Measurements from ENCODE around the gene TUBA4A. TPM values are rescaled to one million over a fixed set of nuclear protein-coding genes. Genes with fewer than 3 reads are reported as not detected.

Gene TUBA4A
- total and polyA plus RNA-seq, 9 of the 15 experiments (the other 6 are each of a cell fraction or from before 2014, with no cell fraction given) = 25.1 to 174 (median 42.4) TPM

DNA sequence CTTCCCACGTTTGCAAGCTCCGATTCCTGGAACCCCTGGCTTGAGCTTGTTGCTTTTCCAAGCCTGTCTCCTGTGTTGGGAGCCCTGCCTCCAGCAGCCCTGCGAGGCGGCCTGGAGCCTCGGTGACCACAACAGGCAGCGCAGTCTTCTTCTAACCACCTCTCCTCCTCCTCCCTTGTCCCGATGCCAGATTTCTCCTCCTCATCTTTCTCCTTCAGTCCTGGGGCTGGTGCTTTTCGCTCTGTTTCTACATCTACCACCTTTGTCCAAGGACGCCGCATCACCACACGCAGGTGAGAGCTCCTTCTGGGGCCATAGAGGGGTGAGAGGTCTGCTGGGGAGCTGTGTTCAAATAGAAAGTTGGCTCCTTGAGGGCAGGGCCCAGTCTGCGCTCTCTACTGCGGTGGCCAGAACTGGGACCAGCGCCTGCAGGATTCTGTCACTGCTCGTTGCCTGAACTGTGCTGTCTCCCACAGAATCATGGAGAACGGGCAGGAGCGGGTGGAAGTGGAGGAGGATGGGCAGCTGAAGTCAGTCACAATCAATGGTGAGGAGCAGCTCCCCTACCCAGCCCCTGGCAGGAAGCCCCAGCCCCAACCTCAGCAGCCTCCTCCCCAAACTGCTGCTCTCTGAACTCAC lies 29.3 kb upstream of the TUBA4A start:
- ATAC-seq = no peak
- Histone ChIP-seq H2AFZ (ENCODE audit: low read depth, low read length) (peak overlapping the region; percentile 19; the same call in 1 of the 2 replicates), H3K4me2 (ENCODE audit: insufficient read depth, low read length) (no peak overlapping the region), H3K9me1 (ENCODE audit: control insufficient read depth, insufficient read depth, low read length) (peaks cover 5% of the 10 kb centered on the region), H3K9me3 (replicated peaks; ENCODE audit: control insufficient read depth, insufficient read depth, low read depth, low read length) (no peaks in the 10 kb centered on the region), H3K36me3 (ENCODE audit: control insufficient read depth, insufficient read depth, low read length) (no peaks in the 10 kb centered on the region), H3K27ac (ENCODE audit: extremely low read depth, low read depth, low read length) (no peak overlapping the region; the same call in 2 of the 3 replicates), H3K4me3 (no peak overlapping the region), H3K9ac (ENCODE audit: insufficient read depth in 1 of 2, low read depth in 2 of 2, low read length in 2 of 2) (peak overlapping the region in 1 of 2 experiments; percentile 42; a peak in 1 of 4 replicates), H3K79me2 (ENCODE audit: control insufficient read depth, insufficient read depth, low read length) (no peaks in the 10 kb centered on the region), H4K20me1 (replicated peaks; ENCODE audit: control insufficient read depth, insufficient read depth, low read length) (no peaks in the 10 kb centered on the region), H3K27me3 (ENCODE audit: control insufficient read depth in 2 of 2, insufficient read depth in 2 of 2, low read length in 2 of 2) (no peaks in the 10 kb centered on the region), H3K4me1 (replicated peaks in 1 of 2; ENCODE audit: control insufficient read depth in 2 of 2, insufficient read depth in 2 of 2, low read length in 2 of 2) (peaks cover 55 to 83% of the 10 kb centered on the region in 2 experiments)
- in situ Hi-C loops (cut with MboI) = no loop called here
- WGBS (ENCODE audit: insufficient coverage, low coverage, missing lambda C conversion rate) = 77% methylated on average over 10 of the region's 17 CpGs
- FAIRE-seq = no peak
- intact Hi-C loops (cut with micrococcal nuclease) = no loop called here
- ChIA-PET POLR2A (interaction anchor here (0.6 to 1.5 kb wide), 3 partner anchors 12 to 53 kb away, joined by 3 to 5 read pairs (median 3); partner anchors contain the start of gene ANKZF1), CTCF (ENCODE audit: low intra/inter-chr PET ratio) (no interaction called here)
- no TSS peak for BruUV-seq (replicated peaks)
- no peak for DNase-seq (ENCODE audit: extremely low read depth in 1 of 4, low spot score in 3 of 4)
- TF ChIP-seq, protein P1, sequence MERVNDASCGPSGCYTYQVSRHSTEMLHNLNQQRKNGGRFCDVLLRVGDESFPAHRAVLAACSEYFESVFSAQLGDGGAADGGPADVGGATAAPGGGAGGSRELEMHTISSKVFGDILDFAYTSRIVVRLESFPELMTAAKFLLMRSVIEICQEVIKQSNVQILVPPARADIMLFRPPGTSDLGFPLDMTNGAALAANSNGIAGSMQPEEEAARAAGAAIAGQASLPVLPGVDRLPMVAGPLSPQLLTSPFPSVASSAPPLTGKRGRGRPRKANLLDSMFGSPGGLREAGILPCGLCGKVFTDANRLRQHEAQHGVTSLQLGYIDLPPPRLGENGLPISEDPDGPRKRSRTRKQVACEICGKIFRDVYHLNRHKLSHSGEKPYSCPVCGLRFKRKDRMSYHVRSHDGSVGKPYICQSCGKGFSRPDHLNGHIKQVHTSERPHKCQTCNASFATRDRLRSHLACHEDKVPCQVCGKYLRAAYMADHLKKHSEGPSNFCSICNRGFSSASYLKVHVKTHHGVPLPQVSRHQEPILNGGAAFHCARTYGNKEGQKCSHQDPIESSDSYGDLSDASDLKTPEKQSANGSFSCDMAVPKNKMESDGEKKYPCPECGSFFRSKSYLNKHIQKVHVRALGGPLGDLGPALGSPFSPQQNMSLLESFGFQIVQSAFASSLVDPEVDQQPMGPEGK (CRISPR knock-in tag; IDR thresholded peaks at IDR 0.05; ENCODE audit: borderline replicate concordance) = no peak
- TF ChIP-seq ZNF316 (IDR thresholded peaks at IDR 0.05) = peak; percentile 53
